HFFc6 (cell line): ENCODE measurements around the gene ZDHHC17. TPM values are rescaled to one million over a fixed set of nuclear protein-coding genes. Genes with fewer than 3 reads are reported as not detected.

ENCODE experiments used
- DNase-seq: peaks from one replicate; pipeline ENCODE4 v3.0.0-alpha.2; 2018
- H3K27ac Mint-ChIP-seq: 2 replicates; pipeline ENCODE4 v1.8.0; 2020; ENCODE audit warnings: mild to moderate bottlenecking, mixed read lengths
- H3K27me3 Mint-ChIP-seq: 2 replicates; pipeline ENCODE4 v1.8.0; 2021; ENCODE audit warnings: mild to moderate bottlenecking, moderate library complexity, mixed read lengths; ENCODE audit not compliant: insufficient read depth
- H3K36me3 Mint-ChIP-seq: 2 replicates; pipeline ENCODE4 v1.8.0; 2021; ENCODE audit warnings: low read depth, mixed read lengths
- H3K4me1 Mint-ChIP-seq: 2 replicates; pipeline ENCODE4 v1.8.0; 2020; ENCODE audit warnings: low read depth, mixed read lengths
- H3K4me3 Mint-ChIP-seq: 2 replicates; pipeline ENCODE4 v1.8.0; 2020; ENCODE audit warnings: mild to moderate bottlenecking, moderate library complexity, mixed read lengths
- H3K9me3 Mint-ChIP-seq: 2 replicates; pipeline ENCODE4 v1.8.0; 2020; ENCODE audit warnings: mild to moderate bottlenecking, mixed read lengths
- total RNA-seq, 6 experiments: library from RNA; stranded (reverse); fragmentation: NEBNext Ultra II Directional; extraction: Animal tissue kit (Norgen Biotek cat#: 25700); gene quantifications; 2 replicates in 1 of 6; 3 replicates in 5 of 6; pipeline ENCODE4 v1.2.3, GENCODE V29; 2021
- TF ChIP-seq, protein P1 (sequence below): fragments of 200-600 bp; sonication (generic); IDR thresholded peaks from 2 replicates; pipeline ENCODE4 v1.5.0; 2021; ENCODE audit warnings: antibody characterized with exemption, mild to moderate bottlenecking

ZDHHC17 gene
- total RNA-seq, 6 experiments from 2014 or later, result 16.0 to 23.6 (median 19.2) TPM

DNA sequence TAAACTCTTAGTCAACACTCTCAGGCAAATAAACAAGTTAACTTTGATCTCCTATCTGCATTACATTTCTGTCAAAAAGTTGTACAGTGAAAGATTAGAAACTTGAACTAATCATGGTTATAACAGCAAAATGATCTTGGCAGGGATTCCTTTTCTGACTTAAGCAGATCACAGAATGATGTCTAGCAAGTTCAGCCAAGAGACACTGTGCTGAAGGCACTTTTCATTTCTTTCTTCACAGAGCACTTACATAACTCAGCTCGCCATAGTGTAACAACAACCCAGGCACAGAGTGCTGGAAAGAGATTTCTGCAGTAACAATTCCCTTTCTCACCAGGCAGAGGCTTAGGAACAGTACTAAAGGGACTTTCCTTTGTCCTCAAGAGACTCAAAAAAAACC lies 134.5 kb downstream of the ZDHHC17 start:
- Mint-ChIP-seq H3K36me3 (peaks cover 7% of the 10 kb centered on the region), H3K4me3 (no peak overlapping the region), H3K27me3 (peaks cover 3% of the 10 kb centered on the region; the same call in 1 of the 2 replicates), H3K27ac (no peak overlapping the region), H3K4me1 (no peaks in the 10 kb centered on the region), H3K9me3 (peaks cover 18% of the 10 kb centered on the region)
- TF ChIP-seq, protein P1, sequence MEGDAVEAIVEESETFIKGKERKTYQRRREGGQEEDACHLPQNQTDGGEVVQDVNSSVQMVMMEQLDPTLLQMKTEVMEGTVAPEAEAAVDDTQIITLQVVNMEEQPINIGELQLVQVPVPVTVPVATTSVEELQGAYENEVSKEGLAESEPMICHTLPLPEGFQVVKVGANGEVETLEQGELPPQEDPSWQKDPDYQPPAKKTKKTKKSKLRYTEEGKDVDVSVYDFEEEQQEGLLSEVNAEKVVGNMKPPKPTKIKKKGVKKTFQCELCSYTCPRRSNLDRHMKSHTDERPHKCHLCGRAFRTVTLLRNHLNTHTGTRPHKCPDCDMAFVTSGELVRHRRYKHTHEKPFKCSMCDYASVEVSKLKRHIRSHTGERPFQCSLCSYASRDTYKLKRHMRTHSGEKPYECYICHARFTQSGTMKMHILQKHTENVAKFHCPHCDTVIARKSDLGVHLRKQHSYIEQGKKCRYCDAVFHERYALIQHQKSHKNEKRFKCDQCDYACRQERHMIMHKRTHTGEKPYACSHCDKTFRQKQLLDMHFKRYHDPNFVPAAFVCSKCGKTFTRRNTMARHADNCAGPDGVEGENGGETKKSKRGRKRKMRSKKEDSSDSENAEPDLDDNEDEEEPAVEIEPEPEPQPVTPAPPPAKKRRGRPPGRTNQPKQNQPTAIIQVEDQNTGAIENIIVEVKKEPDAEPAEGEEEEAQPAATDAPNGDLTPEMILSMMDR, result no peak
- no peak for DNase-seq

DNA sequence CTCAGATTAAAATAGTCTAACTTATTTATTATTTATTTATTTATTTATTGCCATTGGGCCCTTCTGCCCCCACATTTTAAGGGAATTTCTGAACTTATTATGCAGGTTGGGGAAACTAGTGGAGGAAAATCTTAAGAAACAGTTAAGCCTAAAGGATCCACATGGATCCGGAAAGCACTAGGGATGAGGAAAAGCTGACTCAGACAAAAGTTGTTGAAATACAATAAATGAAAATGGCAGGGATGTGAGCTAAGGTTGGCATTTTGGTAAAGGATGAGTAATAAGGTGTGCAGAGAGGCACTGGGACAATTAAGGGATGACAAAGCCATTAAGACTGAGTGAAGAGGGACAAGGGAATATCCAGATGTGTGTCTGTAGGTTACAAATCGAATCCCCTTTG lies 135.6 kb downstream of the ZDHHC17 start:
- Mint-ChIP-seq H3K27ac (no peak overlapping the region), H3K36me3 (peaks cover 2% of the 10 kb centered on the region), H3K27me3 (peaks cover 3% of the 10 kb centered on the region; the same call in 1 of the 2 replicates), H3K9me3 (peaks cover 7% of the 10 kb centered on the region), H3K4me3 (no peak overlapping the region), H3K4me1 (no peaks in the 10 kb centered on the region)
- DNase-seq, result no peak
- TF ChIP-seq, protein P1, result no peak

DNA sequence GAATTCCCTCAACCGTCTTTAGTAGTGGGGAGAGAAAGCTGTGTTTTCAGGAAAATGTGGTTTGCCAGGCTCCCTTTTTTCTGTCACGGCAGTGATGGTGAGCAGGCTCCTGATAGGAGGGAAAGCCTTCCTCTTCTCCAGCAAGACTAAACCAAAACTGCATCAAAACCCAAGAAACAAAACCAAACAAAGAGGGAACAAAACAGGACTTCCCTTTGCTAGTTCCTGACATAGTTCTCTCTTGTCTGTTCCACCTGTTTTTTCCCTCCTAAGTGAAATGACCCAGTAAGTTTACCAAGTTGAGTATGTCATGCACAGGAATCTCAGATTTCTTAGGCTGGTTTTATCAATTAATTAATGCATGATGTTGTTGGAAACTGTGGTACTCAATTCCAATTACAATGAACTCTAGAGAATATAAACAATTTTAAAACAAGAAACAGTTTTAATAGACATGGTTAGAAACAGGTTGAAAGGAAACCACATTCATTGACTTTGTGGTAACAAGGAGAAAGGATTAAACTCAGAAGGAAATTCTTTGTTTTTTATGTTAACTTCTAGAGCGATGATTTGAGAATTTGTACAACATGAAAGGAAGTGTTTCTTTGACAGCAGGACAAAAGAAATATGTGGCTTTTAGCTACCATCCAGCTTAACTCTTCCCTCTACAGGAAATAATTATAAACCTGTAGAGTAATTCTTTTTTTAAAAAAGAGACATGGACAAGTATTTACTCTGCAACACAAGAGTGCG lies 137.9 kb downstream of the ZDHHC17 start:
- no peak for DNase-seq
- Mint-ChIP-seq H3K27me3 (peaks cover 3% of the 10 kb centered on the region; the same call in 1 of the 2 replicates), H3K4me3 (no peak overlapping the region), H3K27ac (no peak overlapping the region), H3K36me3 (no peaks in the 10 kb centered on the region), H3K4me1 (no peaks in the 10 kb centered on the region), H3K9me3 (no peaks in the 10 kb centered on the region)
- TF ChIP-seq, protein P1, result no peak

Other genes starting within 250 kb of the ZDHHC17 start
- 10 to 100 TPM; 66.8 to 77.8 (median 71.1) TPM for gene OSBPL8, start 204.3 kb upstream of the ZDHHC17 start, total RNA-seq
- 10 to 100 TPM; 20.7 to 32.7 (median 29.5) TPM for gene CSRP2, start 114.9 kb downstream of the ZDHHC17 start, total RNA-seq